GM12864 (cell line): Measurements from ENCODE around the gene JAML.
A peak's percentile ranks its signal among the peaks of the same experiment; 100 is the strongest.

ENCODE experiments used
- DNase-seq: peaks from one replicate; pipeline ENCODE4 v3.0.0-alpha.2; 2011; ENCODE audit warnings: low read depth
- H3K4me3 ChIP-seq: 2 replicates; pipeline ENCODE4 v1.5.1; 2011; ENCODE audit warnings: mild to moderate bottlenecking, low read depth, low read length, control low read depth
- CTCF ChIP-seq: IDR thresholded peaks from 2 replicates; pipeline ENCODE4 v1.5.1; 2011; ENCODE audit warnings: low read depth, mild to moderate bottlenecking, moderate library complexity, low read length, control low read depth, inconsistent platforms; ENCODE audit errors: missing control alignments

JAML gene

GRCh38 chr11:118214210-118214914 lies 10.4 kb downstream of the JAML start:
- no peak for TF ChIP-seq CTCF
- DNase-seq = peak; percentile 39
- H3K4me3 ChIP-seq = peak overlapping the region; percentile 7; the same call in 1 of the 2 replicates

DNA sequence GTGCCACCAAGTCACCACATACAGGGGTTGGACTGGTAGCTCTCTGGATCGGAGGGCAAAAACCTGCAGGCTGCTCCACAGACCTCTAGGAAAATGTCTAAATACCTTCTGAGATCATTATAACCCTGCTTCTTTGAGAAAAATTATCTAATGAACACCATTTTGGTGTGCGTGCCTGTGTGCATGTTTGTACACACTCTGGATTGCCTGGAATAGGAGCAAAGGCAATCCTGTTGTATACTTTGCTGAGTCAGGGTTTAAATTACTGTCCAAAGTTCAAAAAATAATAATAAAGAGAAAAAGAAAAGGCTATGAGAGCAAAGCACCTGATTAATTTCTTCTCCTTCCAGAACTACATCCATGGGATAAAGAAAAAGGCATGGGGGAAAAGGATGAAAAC lies 11.0 kb downstream of the JAML start:
- DNase-seq = no peak
- H3K4me3 ChIP-seq = no peak overlapping the region

DNA sequence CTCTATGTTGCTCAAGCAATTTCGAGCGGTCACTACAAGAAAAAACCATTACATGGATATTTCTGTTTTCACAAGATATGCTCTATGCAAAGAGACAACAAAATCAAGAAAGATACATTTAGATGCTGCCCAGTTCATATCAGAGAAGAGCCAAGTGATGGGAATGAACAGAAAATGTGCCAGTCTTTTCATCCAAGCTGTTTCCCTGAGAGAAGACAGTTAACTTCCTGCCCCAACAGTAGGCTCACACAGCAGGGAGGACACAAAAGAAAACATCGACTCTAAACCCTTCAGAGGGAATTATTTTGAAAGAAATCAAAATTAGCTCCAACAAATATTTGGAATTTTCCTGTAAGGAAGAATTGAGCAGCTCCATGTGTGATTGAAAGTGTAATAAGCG lies 11.6 kb downstream of the JAML start:
- DNase-seq = no peak
- TF ChIP-seq CTCF = no peak
- H3K4me3 ChIP-seq = no peak overlapping the region

More for the DNA sequence above, 11.0 kb downstream of the JAML start:
- TF ChIP-seq CTCF = no peak

DNA sequence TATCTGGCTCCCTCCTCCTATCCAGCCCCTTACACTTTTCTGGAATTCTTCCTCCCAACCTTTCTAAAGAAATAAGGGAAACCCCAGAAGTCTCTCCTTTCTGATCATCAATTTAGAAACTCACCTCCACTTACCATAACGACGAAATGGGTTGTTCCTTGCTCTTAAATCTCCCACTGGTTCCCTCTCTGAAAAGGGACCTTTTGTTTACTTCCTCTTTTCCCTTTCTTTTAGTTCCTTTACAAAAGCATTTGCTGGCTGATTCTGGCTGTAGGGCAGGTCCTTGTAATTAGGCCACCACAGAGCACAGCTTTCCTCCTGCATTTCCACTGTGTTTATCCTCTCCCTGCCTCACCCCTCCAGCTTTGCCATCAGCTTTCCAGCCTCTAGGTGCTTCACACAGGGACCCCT lies 12.0 kb downstream of the JAML start:
- H3K4me3 ChIP-seq = no peak overlapping the region
- TF ChIP-seq CTCF = no peak
- no peak for DNase-seq

- no peak for DNase-seq
- no peak for TF ChIP-seq CTCF
- H3K4me3 ChIP-seq = no peak overlapping the region
Observed at GRCh38 chr11:118212131-118212725, 12.6 kb downstream of the JAML start.

DNA sequence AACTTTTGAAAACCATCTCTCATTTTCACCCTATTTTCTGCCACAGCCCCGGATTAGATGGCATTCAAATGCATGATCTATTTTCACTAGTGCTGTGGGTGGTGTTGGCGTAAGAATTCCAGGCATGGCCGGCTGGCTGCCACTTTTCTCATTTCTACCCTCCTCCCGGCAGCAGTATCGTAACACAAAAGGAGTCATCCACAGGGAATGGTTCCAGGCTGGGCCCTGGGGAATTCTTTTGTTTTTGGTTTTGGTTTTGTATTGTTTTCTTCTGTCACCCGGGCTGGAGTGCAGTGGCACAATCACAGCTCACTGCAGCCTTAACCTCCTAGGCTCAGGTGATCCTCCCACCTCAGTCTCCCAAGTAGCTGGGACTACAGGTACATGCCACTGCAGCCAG lies 13.8 kb downstream of the JAML start:
- TF ChIP-seq CTCF = no peak
- no peak for DNase-seq
- no peak overlapping the region for H3K4me3 ChIP-seq

DNA sequence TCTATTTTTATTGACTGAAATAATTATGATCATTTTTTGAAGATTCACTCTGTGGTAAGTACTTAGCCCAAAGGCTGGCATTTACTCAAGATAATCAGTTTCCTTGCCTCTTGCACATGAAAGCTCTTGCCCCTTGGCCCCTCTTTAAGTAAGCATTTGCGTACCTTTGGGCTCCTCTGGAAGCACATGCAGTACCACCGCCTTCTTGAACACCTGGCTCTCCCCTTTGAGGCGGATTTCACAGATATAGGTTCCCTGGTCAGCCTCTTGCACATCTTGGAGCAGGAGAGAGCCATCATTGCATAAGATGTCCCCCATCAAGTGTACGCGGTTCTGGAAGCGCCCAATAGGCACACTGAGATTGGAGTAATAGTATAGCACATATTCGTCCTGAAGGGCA lies 14.5 kb downstream of the JAML start:
- DNase-seq = no peak
- no peak for TF ChIP-seq CTCF
- H3K4me3 ChIP-seq = no peak overlapping the region
